OCI-LY7 (cell line): ENCODE data around the gene SETD4.

Source experiments
- CTCF ChIP-seq: fragments of 200-600 bp; sonication (generic); conservative IDR thresholded peaks from 2 replicates; pipeline ENCODE4 v1.5.1; 2014; ENCODE audit warnings: mild to moderate bottlenecking, antibody characterized with exemption, low read length, moderate library complexity, mixed read lengths
- EZH2phosphoT487 ChIP-seq: fragments of 200-600 bp; sonication (generic); IDR thresholded peaks from 2 replicates; pipeline ENCODE4 v1.6.1; 2018; ENCODE audit warnings: low read depth, borderline replicate concordance, mild to moderate bottlenecking, mixed run types, antibody characterized with exemption, low read length, moderate library complexity, mixed read lengths

- no peak for TF ChIP-seq CTCF
- TF ChIP-seq EZH2phosphoT487, result no peak
These were observed 24.9 kb downstream of the SETD4 start for GRCh38 chr21:36035381-36035791.
